ENCODE data around the gene REEP1.

Gene REEP1

GRCh38 chr2:86185517-86186212, 151.8 kb downstream of the REEP1 start:
- no peak for DNase-seq

- DNase-seq = no peak
Observed at GRCh38 chr2:86176597-86176996, 160.8 kb downstream of the REEP1 start.

GRCh38 chr2:86175828-86176227, 161.6 kb downstream of the REEP1 start:
- DNase-seq = no peak

GRCh38 chr2:86174445-86174844, 163.0 kb downstream of the REEP1 start:
- no peak for DNase-seq

- no peak for DNase-seq
Observed at GRCh38 chr2:86172610-86173009, 164.8 kb downstream of the REEP1 start.

- DNase-seq = no peak
Observed at GRCh38 chr2:86171295-86171694, 166.1 kb downstream of the REEP1 start.

GRCh38 chr2:86170449-86170848, 167.0 kb downstream of the REEP1 start:
- DNase-seq = no peak

Data from hematopoietic multipotent progenitor cell treated with erythropoietin and hydrocortisone succinate and interleukin-3 and kit ligand, for 6 days (in vitro differentiated cells).